H1 (cell line): ENCODE measurements around the gene CACNA2D4. TPM values are rescaled to one million over a fixed set of nuclear protein-coding genes. Genes with fewer than 3 reads are reported as not detected.
A peak's percentile ranks its signal among the peaks of the same experiment; 100 is the strongest.

Experiments used
- BCL11A ChIP-seq, 2 experiments: IDR thresholded peaks; one replicate each; pipeline ENCODE4 v1.6.1; 2011; ENCODE audit warnings: low read depth in 2 of 2, low read length in 2 of 2, mild to moderate bottlenecking in 2 of 2
- CTBP2 ChIP-seq: IDR thresholded peaks from 2 replicates; pipeline ENCODE4 v1.7.0; 2011; ENCODE audit warnings: borderline replicate concordance, mild to moderate bottlenecking, moderate library complexity, mixed read lengths, low read length; ENCODE audit not compliant: insufficient read depth, insufficient read length
- GTF2F1 ChIP-seq: IDR thresholded peaks from 2 replicates; pipeline ENCODE4 v1.6.1; 2012; ENCODE audit warnings: low read depth, low read length, improper control_type of control experiment, borderline replicate concordance
- RAD21 ChIP-seq, 2 experiments: IDR thresholded peaks in 1 of 2; conservative IDR thresholded peaks in 1 of 2; 2 replicates each; pipeline ENCODE4 v1.6.1; 2011; ENCODE audit warnings: low read depth in 2 of 2, low read length in 2 of 2, improper control_type of control experiment in 1 of 2, inconsistent platforms in 1 of 2, mild to moderate bottlenecking in 1 of 2, moderate library complexity in 1 of 2
- RXRA ChIP-seq: IDR thresholded peaks from 2 replicates; pipeline ENCODE4 v1.6.1; 2011; ENCODE audit warnings: low read depth, mild to moderate bottlenecking, low read length, moderate library complexity; ENCODE audit not compliant: insufficient read depth
- SIRT6 ChIP-seq: IDR thresholded peaks from one replicate; pipeline ENCODE4 v1.7.1; 2012; ENCODE audit warnings: low read length, inconsistent platforms
- ZNF274 ChIP-seq: IDR thresholded peaks from 2 replicates; pipeline ENCODE4 v1.7.0; 2012; ENCODE audit warnings: low read length, borderline replicate concordance; ENCODE audit errors: extremely low read depth
- polyA plus RNA-seq, 7 experiments: library from polyadenylated mRNA; depleted of rRNA in 3 of 7; stranded (reverse) in 5 of 7; unstranded in 2 of 7; fragments of >200 nt in 5 of 7; fragments of 200-250 nt in 2 of 7; gene quantifications; 1 replicate in 5 of 7; 2 replicates in 1 of 7; 4 replicates in 1 of 7; pipeline versions ENCODE4 v1.2.1 to v1.2.3, GENCODE V29; 2011 to 2013; ENCODE audit warnings: missing spikeins in 2 of 7, mixed read lengths in 2 of 7
- total RNA-seq: library from RNA; stranded (reverse); fragmentation: NEBNext Ultra II Directional; extraction: Animal tissue kit (Norgen Biotek cat#: 25700); gene quantifications from 2 replicates; pipeline ENCODE4 v1.2.1, GENCODE V29; 2021
- TF ChIP-seq, protein P1 (sequence below): fragments of 300-600 bp; sonication (generic); IDR thresholded peaks from 2 replicates; pipeline ENCODE4 v1.7.1; 2012; ENCODE audit warnings: low read length, moderate library complexity, mild to moderate bottlenecking, inconsistent platforms; ENCODE audit not compliant: insufficient replicate concordance
- TF ChIP-seq, protein P2 (sequence below): IDR thresholded peaks from 2 replicates; pipeline ENCODE4 v1.6.1; 2012; ENCODE audit warnings: inconsistent platforms

Gene CACNA2D4
- total and polyA plus RNA-seq, 2 of the 8 experiments (the other 6 are each of a cell fraction or from before 2014, with no cell fraction given): 0.44 to 0.88 TPM

DNA sequence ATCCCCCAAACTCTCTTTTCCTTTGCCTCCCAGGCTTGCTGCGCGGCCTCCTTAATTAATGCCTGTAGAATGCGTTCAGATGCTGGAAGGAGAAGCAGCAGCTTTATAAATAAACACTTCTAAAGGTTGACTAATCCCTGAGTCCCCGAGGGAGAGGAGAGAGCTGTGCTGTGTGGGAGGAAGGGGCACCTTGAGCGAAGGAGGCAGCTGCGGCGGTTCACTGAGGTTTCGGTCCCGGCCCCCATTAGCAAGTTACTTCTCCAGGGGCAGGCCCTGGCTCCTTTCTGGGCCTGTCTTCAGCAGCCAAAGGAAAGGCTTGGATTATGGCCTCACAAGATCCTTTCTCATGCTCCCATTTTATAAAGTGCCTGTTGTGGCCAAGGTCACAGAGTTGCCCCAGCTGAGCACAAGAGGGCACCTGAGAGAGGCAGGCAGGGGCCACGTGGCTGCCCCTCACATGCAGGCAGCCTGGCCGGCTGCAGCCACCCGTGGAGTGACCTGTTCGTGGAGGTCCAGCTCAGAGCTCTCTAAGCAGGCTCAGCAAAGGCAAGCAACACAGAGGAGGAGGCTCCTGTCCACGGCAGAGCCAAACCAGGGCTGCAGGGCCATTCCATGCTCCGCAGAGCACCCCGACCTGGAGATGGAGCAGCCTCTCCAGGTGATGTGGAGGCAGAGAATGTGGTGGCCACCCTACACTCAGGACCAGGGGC is 15.0 kb upstream of the CACNA2D4 start (continued):
- no peak for TF ChIP-seq ZNF274
- TF ChIP-seq RXRA: no peak
- TF ChIP-seq, protein P1, sequence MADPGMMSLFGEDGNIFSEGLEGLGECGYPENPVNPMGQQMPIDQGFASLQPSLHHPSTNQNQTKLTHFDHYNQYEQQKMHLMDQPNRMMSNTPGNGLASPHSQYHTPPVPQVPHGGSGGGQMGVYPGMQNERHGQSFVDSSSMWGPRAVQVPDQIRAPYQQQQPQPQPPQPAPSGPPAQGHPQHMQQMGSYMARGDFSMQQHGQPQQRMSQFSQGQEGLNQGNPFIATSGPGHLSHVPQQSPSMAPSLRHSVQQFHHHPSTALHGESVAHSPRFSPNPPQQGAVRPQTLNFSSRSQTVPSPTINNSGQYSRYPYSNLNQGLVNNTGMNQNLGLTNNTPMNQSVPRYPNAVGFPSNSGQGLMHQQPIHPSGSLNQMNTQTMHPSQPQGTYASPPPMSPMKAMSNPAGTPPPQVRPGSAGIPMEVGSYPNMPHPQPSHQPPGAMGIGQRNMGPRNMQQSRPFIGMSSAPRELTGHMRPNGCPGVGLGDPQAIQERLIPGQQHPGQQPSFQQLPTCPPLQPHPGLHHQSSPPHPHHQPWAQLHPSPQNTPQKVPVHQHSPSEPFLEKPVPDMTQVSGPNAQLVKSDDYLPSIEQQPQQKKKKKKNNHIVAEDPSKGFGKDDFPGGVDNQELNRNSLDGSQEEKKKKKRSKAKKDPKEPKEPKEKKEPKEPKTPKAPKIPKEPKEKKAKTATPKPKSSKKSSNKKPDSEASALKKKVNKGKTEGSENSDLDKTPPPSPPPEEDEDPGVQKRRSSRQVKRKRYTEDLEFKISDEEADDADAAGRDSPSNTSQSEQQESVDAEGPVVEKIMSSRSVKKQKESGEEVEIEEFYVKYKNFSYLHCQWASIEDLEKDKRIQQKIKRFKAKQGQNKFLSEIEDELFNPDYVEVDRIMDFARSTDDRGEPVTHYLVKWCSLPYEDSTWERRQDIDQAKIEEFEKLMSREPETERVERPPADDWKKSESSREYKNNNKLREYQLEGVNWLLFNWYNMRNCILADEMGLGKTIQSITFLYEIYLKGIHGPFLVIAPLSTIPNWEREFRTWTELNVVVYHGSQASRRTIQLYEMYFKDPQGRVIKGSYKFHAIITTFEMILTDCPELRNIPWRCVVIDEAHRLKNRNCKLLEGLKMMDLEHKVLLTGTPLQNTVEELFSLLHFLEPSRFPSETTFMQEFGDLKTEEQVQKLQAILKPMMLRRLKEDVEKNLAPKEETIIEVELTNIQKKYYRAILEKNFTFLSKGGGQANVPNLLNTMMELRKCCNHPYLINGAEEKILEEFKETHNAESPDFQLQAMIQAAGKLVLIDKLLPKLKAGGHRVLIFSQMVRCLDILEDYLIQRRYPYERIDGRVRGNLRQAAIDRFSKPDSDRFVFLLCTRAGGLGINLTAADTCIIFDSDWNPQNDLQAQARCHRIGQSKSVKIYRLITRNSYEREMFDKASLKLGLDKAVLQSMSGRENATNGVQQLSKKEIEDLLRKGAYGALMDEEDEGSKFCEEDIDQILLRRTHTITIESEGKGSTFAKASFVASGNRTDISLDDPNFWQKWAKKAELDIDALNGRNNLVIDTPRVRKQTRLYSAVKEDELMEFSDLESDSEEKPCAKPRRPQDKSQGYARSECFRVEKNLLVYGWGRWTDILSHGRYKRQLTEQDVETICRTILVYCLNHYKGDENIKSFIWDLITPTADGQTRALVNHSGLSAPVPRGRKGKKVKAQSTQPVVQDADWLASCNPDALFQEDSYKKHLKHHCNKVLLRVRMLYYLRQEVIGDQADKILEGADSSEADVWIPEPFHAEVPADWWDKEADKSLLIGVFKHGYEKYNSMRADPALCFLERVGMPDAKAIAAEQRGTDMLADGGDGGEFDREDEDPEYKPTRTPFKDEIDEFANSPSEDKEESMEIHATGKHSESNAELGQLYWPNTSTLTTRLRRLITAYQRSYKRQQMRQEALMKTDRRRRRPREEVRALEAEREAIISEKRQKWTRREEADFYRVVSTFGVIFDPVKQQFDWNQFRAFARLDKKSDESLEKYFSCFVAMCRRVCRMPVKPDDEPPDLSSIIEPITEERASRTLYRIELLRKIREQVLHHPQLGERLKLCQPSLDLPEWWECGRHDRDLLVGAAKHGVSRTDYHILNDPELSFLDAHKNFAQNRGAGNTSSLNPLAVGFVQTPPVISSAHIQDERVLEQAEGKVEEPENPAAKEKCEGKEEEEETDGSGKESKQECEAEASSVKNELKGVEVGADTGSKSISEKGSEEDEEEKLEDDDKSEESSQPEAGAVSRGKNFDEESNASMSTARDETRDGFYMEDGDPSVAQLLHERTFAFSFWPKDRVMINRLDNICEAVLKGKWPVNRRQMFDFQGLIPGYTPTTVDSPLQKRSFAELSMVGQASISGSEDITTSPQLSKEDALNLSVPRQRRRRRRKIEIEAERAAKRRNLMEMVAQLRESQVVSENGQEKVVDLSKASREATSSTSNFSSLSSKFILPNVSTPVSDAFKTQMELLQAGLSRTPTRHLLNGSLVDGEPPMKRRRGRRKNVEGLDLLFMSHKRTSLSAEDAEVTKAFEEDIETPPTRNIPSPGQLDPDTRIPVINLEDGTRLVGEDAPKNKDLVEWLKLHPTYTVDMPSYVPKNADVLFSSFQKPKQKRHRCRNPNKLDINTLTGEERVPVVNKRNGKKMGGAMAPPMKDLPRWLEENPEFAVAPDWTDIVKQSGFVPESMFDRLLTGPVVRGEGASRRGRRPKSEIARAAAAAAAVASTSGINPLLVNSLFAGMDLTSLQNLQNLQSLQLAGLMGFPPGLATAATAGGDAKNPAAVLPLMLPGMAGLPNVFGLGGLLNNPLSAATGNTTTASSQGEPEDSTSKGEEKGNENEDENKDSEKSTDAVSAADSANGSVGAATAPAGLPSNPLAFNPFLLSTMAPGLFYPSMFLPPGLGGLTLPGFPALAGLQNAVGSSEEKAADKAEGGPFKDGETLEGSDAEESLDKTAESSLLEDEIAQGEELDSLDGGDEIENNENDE: no peak
- TF ChIP-seq RAD21 (IDR thresholded peaks at IDR 0.05 in 1 of 2, conservative IDR thresholded peaks at IDR 0.05 in 1 of 2; ENCODE audit: low read depth in 2 of 2, low read length in 2 of 2): peak in 1 of 2 experiments; percentile 12; a peak in 2 of 4 replicates
- TF ChIP-seq BCL11A (IDR thresholded peaks at IDR 0.05; ENCODE audit: low read depth in 2 of 2, low read length in 2 of 2): no peak
- TF ChIP-seq, protein P2, sequence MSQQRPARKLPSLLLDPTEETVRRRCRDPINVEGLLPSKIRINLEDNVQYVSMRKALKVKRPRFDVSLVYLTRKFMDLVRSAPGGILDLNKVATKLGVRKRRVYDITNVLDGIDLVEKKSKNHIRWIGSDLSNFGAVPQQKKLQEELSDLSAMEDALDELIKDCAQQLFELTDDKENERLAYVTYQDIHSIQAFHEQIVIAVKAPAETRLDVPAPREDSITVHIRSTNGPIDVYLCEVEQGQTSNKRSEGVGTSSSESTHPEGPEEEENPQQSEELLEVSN: 0 out of 2 replicates have a peak, but pooled peaks have one; percentile 18
- TF ChIP-seq CTBP2: no peak
- no peak for TF ChIP-seq GTF2F1
- no peak for TF ChIP-seq SIRT6
